Naive thymus-derived CD4-positive, alpha-beta T cell (primary cell): Measurements from ENCODE around the gene FNTB. TPM values are rescaled to one million over a fixed set of nuclear protein-coding genes. Genes with fewer than 3 reads are reported as not detected.

Experiments
- ATAC-seq: fragments of 150-1000 bp; cut with Tn5 transposase; 2 replicates; pipeline ENCODE4 v1.10.0; 2021; ENCODE audit warnings: mild to moderate bottlenecking, moderate library complexity
- CTCF ChIA-PET: fragments of 350-600 bp; sonication (Branson Sonifier 250); formaldehyde crosslinking; loops from one replicate; lab custom pipeline; 2021; ENCODE audit warnings: antibody characterized with exemption; lab: Charles Lee
- POLR2A ChIA-PET: fragments of 350-600 bp; sonication (Branson Sonifier 250); formaldehyde crosslinking; loops from one replicate; lab custom pipeline; 2021; ENCODE audit warnings: antibody characterized with exemption, inconsistent platforms; lab: Charles Lee
- DNase-seq, 9 donors: peaks; one replicate each; pipeline versions ENCODE4 v3.0.0 to v3.0.0-alpha.2; 2020 to 2022; ENCODE audit warnings: mixed read lengths in 1 of 9
- H3K27ac ChIP-seq: one replicate; pipeline ENCODE4 v1.7.0; 2013; ENCODE audit warnings: mild to moderate bottlenecking, low read depth, low read length, moderate library complexity
- H3K27me3 ChIP-seq, 2 donors: one replicate each; pipeline ENCODE4 v1.7.0; 2013; ENCODE audit warnings: low read length in 2 of 2, mild to moderate bottlenecking in 2 of 2, moderate library complexity in 2 of 2; ENCODE audit not compliant: control insufficient read depth in 2 of 2, insufficient read depth in 2 of 2
- H3K36me3 ChIP-seq, 3 experiments: 1 replicate in 2 of 3; 2 replicates in 1 of 3; pipeline ENCODE4 v1.7.0; 2013; ENCODE audit warnings: low read length in 3 of 3, mild to moderate bottlenecking in 3 of 3, moderate library complexity in 1 of 3; ENCODE audit not compliant: insufficient read depth in 3 of 3, control insufficient read depth in 2 of 3
- H3K4me1 ChIP-seq, 2 donors: one replicate each; pipeline ENCODE4 v1.7.0; 2013; ENCODE audit warnings: low read length in 2 of 2, mild to moderate bottlenecking in 2 of 2, moderate library complexity in 1 of 2; ENCODE audit not compliant: control insufficient read depth in 2 of 2, insufficient read depth in 2 of 2
- H3K4me3 ChIP-seq: 2 replicates; pipeline ENCODE4 v1.7.0; 2013; ENCODE audit warnings: mild to moderate bottlenecking, low read length
- H3K9me3 ChIP-seq, 3 experiments: 1 replicate in 2 of 3; 2 replicates in 1 of 3; pipeline ENCODE4 v1.7.0; 2013; ENCODE audit warnings: low read length in 3 of 3; ENCODE audit not compliant: control insufficient read depth in 2 of 3
- H3K27ac Mint-ChIP-seq, 9 donors: one replicate each; pipeline ENCODE4 v1.8.0; 2020 to 2022; ENCODE audit warnings: mixed read lengths in 9 of 9, mild to moderate bottlenecking in 8 of 9, moderate library complexity in 5 of 9, inconsistent platforms in 2 of 9
- H3K27me3 Mint-ChIP-seq, 5 donors: one replicate each; pipeline ENCODE4 v1.8.0; 2021 to 2022; ENCODE audit warnings: mixed read lengths in 5 of 5, mild to moderate bottlenecking in 1 of 5
- H3K36me3 Mint-ChIP-seq, 5 donors: one replicate each; pipeline ENCODE4 v1.8.0; 2020 to 2022; ENCODE audit warnings: mixed read lengths in 5 of 5, mild to moderate bottlenecking in 3 of 5, inconsistent platforms in 1 of 5
- H3K4me1 Mint-ChIP-seq, 7 donors: one replicate each; pipeline ENCODE4 v1.8.0; 2020 to 2022; ENCODE audit warnings: mixed read lengths in 7 of 7, mild to moderate bottlenecking in 3 of 7, inconsistent platforms in 1 of 7
- H3K4me3 Mint-ChIP-seq, 10 donors: one replicate each; pipeline ENCODE4 v1.8.0; 2020 to 2022; ENCODE audit warnings: mild to moderate bottlenecking in 10 of 10, mixed read lengths in 10 of 10, moderate library complexity in 6 of 10, inconsistent platforms in 2 of 10
- H3K9me3 Mint-ChIP-seq, 11 donors: one replicate each; pipeline ENCODE4 v1.8.0; 2020 to 2022; ENCODE audit warnings: mixed read lengths in 11 of 11, mild to moderate bottlenecking in 4 of 11, inconsistent platforms in 1 of 11, moderate library complexity in 1 of 11
- intact Hi-C, 2 donors: fragments of 100-400 bp; cut with micrococcal nuclease; formaldehyde crosslinking; loops; one replicate each; pipeline ENCODE4 v1.15.1; 2023
- polyA plus RNA-seq, 2 donors: library from polyadenylated mRNA; unstranded; fragments of 300-500 nt; fragmentation: Illumina TruSeq; gene quantifications; one replicate each; pipeline ENCODE4 v1.2.3, GENCODE V29; 2021
- total RNA-seq, 6 experiments: library from RNA in 5 of 6; stranded (reverse) in 5 of 6; gene quantifications; 1 replicate in 5 of 6; 2 replicates in 1 of 6; pipeline ENCODE4 v1.2.3 and lab custom pipeline; 2021 to 2026

Gene FNTB
- total and polyA plus RNA-seq, 7 experiments from 2014 or later = 4.0 to 19.7 (median 11.3) TPM

- no peaks in the 10 kb centered on the region for H3K27me3 ChIP-seq
- Mint-ChIP-seq H3K4me1 (peaks cover 8 to 34% (median 13%) of the 10 kb centered on the region in 7 donors), H3K4me3 (no peak overlapping the region), H3K27ac (peak overlapping the region in 1 of 9 donors; percentile 62), H3K36me3 (peaks cover 0 to 24% (median 0%) of the 10 kb centered on the region in 5 donors), H3K27me3 (no peaks in the 10 kb centered on the region), H3K9me3 (peaks cover 0 to 2% (median 0%) of the 10 kb centered on the region in 11 donors)
- ATAC-seq (no peak), DNase-seq (no peak)
- ChIA-PET CTCF (interaction anchor here (0.6 to 0.9 kb wide), 2 partner anchors 17 to 1200 kb away, joined by 3 to 5 read pairs; no protein-coding TSS in a partner anchor), POLR2A (interaction anchor here (0.6 kb wide), 1 partner anchor 40 kb away, joined by 3 read pairs; no protein-coding TSS in a partner anchor)
- H3K27ac ChIP-seq = no peak overlapping the region
- no peaks in the 10 kb centered on the region for H3K4me1 ChIP-seq
- H3K4me3 ChIP-seq = no peak overlapping the region
- intact Hi-C loops = no loop called here
- H3K9me3 ChIP-seq = no peaks in the 10 kb centered on the region
- peaks cover 0 to 10% (median 0%) of the 10 kb centered on the region in 3 experiments for H3K36me3 ChIP-seq
Measured at GRCh38 chr14:65000898-65001591, 14.3 kb downstream of the FNTB start.

GRCh38 chr14:65001723-65002122 lies 15.0 kb downstream of the FNTB start:
- Mint-ChIP-seq H3K9me3 (peaks cover 0 to 2% (median 0%) of the 10 kb centered on the region in 11 donors), H3K27ac (no peak overlapping the region), H3K4me3 (no peak overlapping the region), H3K27me3 (no peaks in the 10 kb centered on the region), H3K36me3 (peaks cover 0 to 28% (median 3%) of the 10 kb centered on the region in 5 donors), H3K4me1 (peaks cover 8 to 31% (median 12%) of the 10 kb centered on the region in 7 donors)
- Histone ChIP-seq H3K9me3 (no peaks in the 10 kb centered on the region), H3K36me3 (peaks cover 0 to 10% (median 0%) of the 10 kb centered on the region in 3 experiments), H3K27ac (no peak overlapping the region), H3K27me3 (no peaks in the 10 kb centered on the region), H3K4me1 (no peaks in the 10 kb centered on the region), H3K4me3 (no peak overlapping the region)
- ATAC-seq (no peak), DNase-seq (no peak)
- intact Hi-C loops = no loop called here
- ChIA-PET POLR2A (interaction anchor here (0.6 kb wide), 1 partner anchor 39 kb away, joined by 3 read pairs; no protein-coding TSS in a partner anchor), CTCF (no interaction called here)

GRCh38 chr14:65002586-65003210 lies 16.0 kb downstream of the FNTB start:
- DNase-seq = no peak
- Mint-ChIP-seq H3K27ac (peak overlapping the region in 3 of 9 donors; percentile 2 to 90 (median 39)), H3K4me3 (no peak overlapping the region), H3K27me3 (no peaks in the 10 kb centered on the region), H3K9me3 (peaks cover 0 to 2% (median 0%) of the 10 kb centered on the region in 11 donors), H3K36me3 (peaks cover 0 to 31% (median 5%) of the 10 kb centered on the region in 5 donors), H3K4me1 (peaks cover 4 to 23% (median 12%) of the 10 kb centered on the region in 7 donors)
- Histone ChIP-seq H3K4me3 (no peak overlapping the region), H3K4me1 (no peaks in the 10 kb centered on the region), H3K27me3 (no peaks in the 10 kb centered on the region), H3K27ac (no peak overlapping the region), H3K36me3 (peaks cover 0 to 13% (median 0%) of the 10 kb centered on the region in 3 experiments), H3K9me3 (no peaks in the 10 kb centered on the region)
- intact Hi-C loops = no loop called here
- ChIA-PET POLR2A (no interaction called here), CTCF (no interaction called here)
- ATAC-seq = no peak

- peaks cover 0 to 20% (median 11%) of the 10 kb centered on the region in 7 donors for H3K4me1 Mint-ChIP-seq
- H3K9me3 Mint-ChIP-seq = peaks cover 0 to 2% (median 0%) of the 10 kb centered on the region in 11 donors
- Histone ChIP-seq H3K4me1 (no peaks in the 10 kb centered on the region), H3K36me3 (peaks cover 0 to 20% (median 0%) of the 10 kb centered on the region in 3 experiments), H3K9me3 (no peaks in the 10 kb centered on the region), H3K4me3 (no peak overlapping the region), H3K27ac (no peak overlapping the region), H3K27me3 (no peaks in the 10 kb centered on the region)
- no peak for ATAC-seq
- ChIA-PET POLR2A (no interaction called here), CTCF (no interaction called here)
- H3K27me3 Mint-ChIP-seq = no peaks in the 10 kb centered on the region
- intact Hi-C loops = no loop called here
- no peak overlapping the region for H3K4me3 Mint-ChIP-seq
- peaks cover 0 to 30% (median 5%) of the 10 kb centered on the region in 5 donors for H3K36me3 Mint-ChIP-seq
- H3K27ac Mint-ChIP-seq = no peak overlapping the region
- no peak for DNase-seq
Measured at GRCh38 chr14:65003394-65003793, 16.7 kb downstream of the FNTB start.

- H3K36me3 ChIP-seq = peaks cover 0 to 42% (median 0%) of the 10 kb centered on the region in 3 experiments
- CTCF ChIA-PET = no interaction called here
- no peak for ATAC-seq
- POLR2A ChIA-PET = interaction anchor here (1.8 kb wide), 1 partner anchor 19 kb away, joined by 5 read pairs; the partner anchor contains the start of gene FNTB
- no peaks in the 10 kb centered on the region for H3K4me1 ChIP-seq
- DNase-seq = no peak
- no peaks in the 10 kb centered on the region for H3K27me3 ChIP-seq
- H3K9me3 ChIP-seq = no peaks in the 10 kb centered on the region
- Mint-ChIP-seq H3K4me1 (peaks cover 0 to 20% (median 10%) of the 10 kb centered on the region in 7 donors), H3K9me3 (peaks cover 0 to 2% (median 0%) of the 10 kb centered on the region in 11 donors), H3K27me3 (no peaks in the 10 kb centered on the region), H3K4me3 (no peak overlapping the region), H3K36me3 (peaks cover 11 to 45% (median 17%) of the 10 kb centered on the region in 5 donors), H3K27ac (no peak overlapping the region)
- H3K27ac ChIP-seq = no peak overlapping the region
- intact Hi-C loops = no loop called here
- H3K4me3 ChIP-seq = no peak overlapping the region
Measured at GRCh38 chr14:65006261-65006721, 19.6 kb downstream of the FNTB start.

- Histone ChIP-seq H3K4me3 (no peak overlapping the region), H3K9me3 (no peaks in the 10 kb centered on the region), H3K4me1 (no peaks in the 10 kb centered on the region), H3K27ac (no peak overlapping the region), H3K36me3 (peaks cover 0 to 50% (median 0%) of the 10 kb centered on the region in 3 experiments), H3K27me3 (no peaks in the 10 kb centered on the region)
- H3K4me1 Mint-ChIP-seq = peaks cover 0 to 20% (median 7%) of the 10 kb centered on the region in 7 donors
- H3K9me3 Mint-ChIP-seq = peaks cover 0 to 2% (median 0%) of the 10 kb centered on the region in 11 donors
- ChIA-PET CTCF (no interaction called here), POLR2A (interaction anchor here (1.8 kb wide), 1 partner anchor 20 kb away, joined by 5 read pairs; the partner anchor contains the start of gene FNTB)
- no peak overlapping the region for H3K4me3 Mint-ChIP-seq
- DNase-seq (no peak), ATAC-seq (no peak)
- H3K27me3 Mint-ChIP-seq = no peaks in the 10 kb centered on the region
- H3K27ac Mint-ChIP-seq = no peak overlapping the region
- peaks cover 14 to 47% (median 17%) of the 10 kb centered on the region in 5 donors for H3K36me3 Mint-ChIP-seq
- intact Hi-C loops = no loop called here
Measured at GRCh38 chr14:65007202-65007601, 20.5 kb downstream of the FNTB start.
